ENCODE results near the gene SOCS2.

The SOCS2 gene

DNA sequence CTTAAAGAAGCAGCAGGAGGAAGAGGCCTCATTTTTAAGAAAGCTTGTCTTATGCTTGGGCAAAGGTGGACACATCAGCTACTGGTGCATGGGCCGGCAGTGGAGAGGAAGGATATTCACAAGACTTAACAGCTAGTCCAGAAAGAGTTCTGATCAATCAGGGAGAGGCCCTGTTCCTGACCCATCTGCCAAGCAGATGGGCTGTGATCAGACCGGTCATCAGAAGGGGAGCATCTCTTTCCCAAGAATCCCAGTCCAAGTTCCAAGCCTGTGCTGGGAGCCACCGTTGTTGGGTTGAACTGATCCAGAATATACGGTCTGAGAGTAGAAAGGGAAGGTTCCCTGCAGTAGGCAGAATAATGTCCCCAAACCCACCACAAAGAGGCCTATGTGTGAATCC, 32.7 kb upstream of the SOCS2 start:
- Histone ChIP-seq H3K23ac (ENCODE audit: low read length) (no peak overlapping the region), H3K4me2 (ENCODE audit: low read length) (no peak overlapping the region), H4K12ac (ENCODE audit: low read depth, low read length) (no peak overlapping the region), H2AK5ac (ENCODE audit: low read length) (no peak overlapping the region), H3K4ac (ENCODE audit: low read depth, low read length) (no peak overlapping the region), H3K4me3 (ENCODE audit: low read depth, low read length) (no peak overlapping the region), H3K27me3 (ENCODE audit: insufficient read depth, low read length) (no peaks in the 10 kb centered on the region), H3K36me3 (ENCODE audit: control insufficient read depth in 1 of 2, insufficient read depth in 2 of 2, low read length in 2 of 2) (no peaks in the 10 kb centered on the region), H2AFZ (ENCODE audit: insufficient read depth, low read length, poor library complexity) (no peak overlapping the region), H3K27ac (ENCODE audit: low read depth, low read length) (no peak overlapping the region), H3K14ac (ENCODE audit: low read length) (no peak overlapping the region), H2BK5ac (ENCODE audit: low read depth, low read length, poor library complexity) (no peak overlapping the region), H3K79me2 (ENCODE audit: control insufficient read depth, insufficient read depth, low read length, poor library complexity) (no peaks in the 10 kb centered on the region), H2BK120ac (ENCODE audit: insufficient read depth, low read length, poor library complexity) (no peak overlapping the region), H2BK12ac (ENCODE audit: low read length) (no peak overlapping the region), H3K4me1 (ENCODE audit: control insufficient read depth in 1 of 2, insufficient read depth in 2 of 2, low read length in 2 of 2) (no peaks in the 10 kb centered on the region), H4K8ac (ENCODE audit: low read depth, low read length) (no peak overlapping the region), H3K9me3 (ENCODE audit: insufficient read depth, low read depth, low read length) (no peaks in the 10 kb centered on the region), H3K79me1 (ENCODE audit: low read length) (no peaks in the 10 kb centered on the region), H3K9ac (ENCODE audit: low read length) (no peak overlapping the region), H3K18ac (ENCODE audit: low read length) (no peak overlapping the region), H4K91ac (ENCODE audit: low read depth, low read length) (no peak overlapping the region)
- no peak for DNase-seq
- whole genome bisulfite sequencing (ENCODE audit: extremely low coverage, insufficient coverage, insufficient read length) = no CpG with 5 or more reads among the region's 4 CpGs

DNA sequence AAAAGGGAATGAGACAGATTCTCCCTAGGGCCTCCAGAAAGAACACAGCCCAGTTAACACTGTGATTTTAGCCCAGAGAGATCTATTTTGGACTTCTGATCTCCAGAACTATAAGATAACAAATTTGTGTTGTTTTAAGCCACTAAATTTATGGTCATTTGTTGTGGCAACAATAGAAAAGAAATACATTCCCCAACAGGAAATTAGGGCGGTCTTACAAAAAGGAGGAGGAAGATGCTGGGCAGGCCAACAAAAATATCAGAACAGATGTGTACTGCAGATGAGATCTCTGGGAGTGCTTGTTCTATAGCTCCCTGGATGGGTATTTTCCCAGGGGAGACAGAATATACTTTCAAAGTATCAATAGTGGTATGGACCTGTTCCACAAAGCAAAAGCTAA, 32.0 kb upstream of the SOCS2 start:
- H3K18ac ChIP-seq (ENCODE audit: low read length) = no peak overlapping the region
- H3K27ac ChIP-seq (ENCODE audit: low read depth, low read length) = no peak overlapping the region
- H3K27me3 ChIP-seq (ENCODE audit: insufficient read depth, low read length) = no peaks in the 10 kb centered on the region
- H3K23ac ChIP-seq (ENCODE audit: low read length) = no peak overlapping the region
- no peak for DNase-seq
- no peak overlapping the region for H3K4me3 ChIP-seq (ENCODE audit: low read depth, low read length)
- no peak overlapping the region for H3K4ac ChIP-seq (ENCODE audit: low read depth, low read length)
- no peak overlapping the region for H4K91ac ChIP-seq (ENCODE audit: low read depth, low read length)
- no peaks in the 10 kb centered on the region for H3K79me1 ChIP-seq (ENCODE audit: low read length)
- H2BK12ac ChIP-seq (ENCODE audit: low read length) = no peak overlapping the region
- no peak overlapping the region for H2BK5ac ChIP-seq (ENCODE audit: low read depth, low read length, poor library complexity)
- no peaks in the 10 kb centered on the region for H3K36me3 ChIP-seq (ENCODE audit: control insufficient read depth in 1 of 2, insufficient read depth in 2 of 2, low read length in 2 of 2)
- no peaks in the 10 kb centered on the region for H3K9me3 ChIP-seq (ENCODE audit: insufficient read depth, low read depth, low read length)
- no peak overlapping the region for H3K14ac ChIP-seq (ENCODE audit: low read length)
- no peak overlapping the region for H4K12ac ChIP-seq (ENCODE audit: low read depth, low read length)
- no peak overlapping the region for H3K4me2 ChIP-seq (ENCODE audit: low read length)
- H3K79me2 ChIP-seq (ENCODE audit: control insufficient read depth, insufficient read depth, low read length, poor library complexity) = no peaks in the 10 kb centered on the region
- no peak overlapping the region for H2AK5ac ChIP-seq (ENCODE audit: low read length)
- H2AFZ ChIP-seq (ENCODE audit: insufficient read depth, low read length, poor library complexity) = no peak overlapping the region
- H4K8ac ChIP-seq (ENCODE audit: low read depth, low read length) = no peak overlapping the region
- H3K9ac ChIP-seq (ENCODE audit: low read length) = no peak overlapping the region
- H3K4me1 ChIP-seq (ENCODE audit: control insufficient read depth in 1 of 2, insufficient read depth in 2 of 2, low read length in 2 of 2) = no peaks in the 10 kb centered on the region
- H2BK120ac ChIP-seq (ENCODE audit: insufficient read depth, low read length, poor library complexity) = no peak overlapping the region
- WGBS (ENCODE audit: extremely low coverage, insufficient coverage, insufficient read length) = no CpG with 5 or more reads among the region's 1 CpG

DNA sequence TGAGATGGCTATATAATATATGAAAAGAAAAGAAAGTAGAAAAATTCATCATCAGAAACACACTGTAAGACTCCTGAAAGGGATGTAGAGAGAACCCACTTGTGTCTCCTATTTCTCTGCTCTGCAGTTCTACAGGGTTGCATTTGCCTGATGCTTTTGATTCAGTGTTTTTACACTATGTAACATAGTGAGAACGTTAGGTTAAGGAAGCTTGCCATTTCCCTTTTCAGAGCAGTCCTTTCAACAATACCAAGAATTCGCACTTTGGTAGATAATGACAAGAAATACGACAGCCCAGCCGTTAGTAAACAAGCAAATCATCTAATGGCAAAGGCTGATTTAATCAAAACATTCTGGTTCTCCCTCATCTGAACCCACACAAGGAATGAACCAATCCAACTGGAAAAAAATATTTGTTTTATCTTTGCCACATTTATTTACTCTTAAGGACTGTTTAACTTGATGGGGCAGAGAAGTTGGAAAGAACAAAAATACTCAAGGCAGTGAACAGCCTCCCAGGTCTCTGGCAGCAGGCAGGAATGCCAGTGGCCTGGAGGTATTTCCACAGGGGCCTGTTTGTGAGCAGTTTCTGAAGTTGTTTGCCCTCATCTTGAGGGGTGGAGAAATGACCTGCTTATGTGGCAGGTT, 30.8 kb upstream of the SOCS2 start:
- WGBS (ENCODE audit: extremely low coverage, insufficient coverage, insufficient read length) = no CpG with 5 or more reads among the region's 4 CpGs
- Histone ChIP-seq H4K12ac (ENCODE audit: low read depth, low read length) (no peak overlapping the region), H3K27me3 (ENCODE audit: insufficient read depth, low read length) (no peaks in the 10 kb centered on the region), H3K4me1 (ENCODE audit: control insufficient read depth in 1 of 2, insufficient read depth in 2 of 2, low read length in 2 of 2) (no peaks in the 10 kb centered on the region), H3K79me1 (ENCODE audit: low read length) (no peaks in the 10 kb centered on the region), H2AFZ (ENCODE audit: insufficient read depth, low read length, poor library complexity) (no peak overlapping the region), H3K14ac (ENCODE audit: low read length) (no peak overlapping the region), H3K23ac (ENCODE audit: low read length) (no peak overlapping the region), H3K36me3 (ENCODE audit: control insufficient read depth in 1 of 2, insufficient read depth in 2 of 2, low read length in 2 of 2) (no peaks in the 10 kb centered on the region), H2BK12ac (ENCODE audit: low read length) (no peak overlapping the region), H3K4me2 (ENCODE audit: low read length) (no peak overlapping the region), H2BK120ac (ENCODE audit: insufficient read depth, low read length, poor library complexity) (no peak overlapping the region), H2BK5ac (ENCODE audit: low read depth, low read length, poor library complexity) (no peak overlapping the region), H3K4ac (ENCODE audit: low read depth, low read length) (no peak overlapping the region), H3K9me3 (ENCODE audit: insufficient read depth, low read depth, low read length) (no peaks in the 10 kb centered on the region), H2AK5ac (ENCODE audit: low read length) (no peak overlapping the region), H3K9ac (ENCODE audit: low read length) (no peak overlapping the region), H3K4me3 (ENCODE audit: low read depth, low read length) (no peak overlapping the region), H3K18ac (ENCODE audit: low read length) (no peak overlapping the region), H4K8ac (ENCODE audit: low read depth, low read length) (no peak overlapping the region), H3K27ac (ENCODE audit: low read depth, low read length) (no peak overlapping the region), H4K91ac (ENCODE audit: low read depth, low read length) (no peak overlapping the region), H3K79me2 (ENCODE audit: control insufficient read depth, insufficient read depth, low read length, poor library complexity) (no peaks in the 10 kb centered on the region)
- DNase-seq = no peak

DNA sequence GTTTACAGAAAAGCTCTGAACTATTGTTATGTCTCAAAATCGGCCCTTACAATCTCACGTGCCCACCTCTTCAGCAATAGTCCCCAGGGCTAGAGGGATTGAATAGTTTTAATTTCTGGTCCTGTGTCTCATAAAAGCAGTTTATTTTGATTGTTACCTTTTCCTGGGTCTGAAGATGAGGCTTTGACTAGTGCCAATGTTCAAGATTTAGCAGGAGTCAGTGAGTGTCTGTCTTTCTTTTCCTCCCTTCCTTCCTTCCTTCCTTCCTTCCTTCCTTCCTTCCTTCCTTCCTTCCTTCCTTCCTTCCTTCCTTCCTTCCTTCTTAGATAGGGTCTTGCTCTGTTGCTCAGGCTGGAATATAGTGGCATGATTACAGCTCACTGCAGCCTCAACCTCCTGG, 24.7 kb upstream of the SOCS2 start:
- no peak for DNase-seq
- no CpG with 5 or more reads among the region's 2 CpGs for WGBS (ENCODE audit: extremely low coverage, insufficient coverage, insufficient read length)
- Histone ChIP-seq H4K8ac (ENCODE audit: low read depth, low read length) (no peak overlapping the region), H3K9me3 (ENCODE audit: insufficient read depth, low read depth, low read length) (no peaks in the 10 kb centered on the region), H2AFZ (ENCODE audit: insufficient read depth, low read length, poor library complexity) (no peak overlapping the region), H3K4me1 (ENCODE audit: control insufficient read depth in 1 of 2, insufficient read depth in 2 of 2, low read length in 2 of 2) (no peaks in the 10 kb centered on the region), H3K4me3 (ENCODE audit: low read depth, low read length) (no peak overlapping the region), H3K79me1 (ENCODE audit: low read length) (no peaks in the 10 kb centered on the region), H4K12ac (ENCODE audit: low read depth, low read length) (no peak overlapping the region), H3K18ac (ENCODE audit: low read length) (no peak overlapping the region), H3K14ac (ENCODE audit: low read length) (no peak overlapping the region), H2AK5ac (ENCODE audit: low read length) (no peak overlapping the region), H3K27ac (ENCODE audit: low read depth, low read length) (no peak overlapping the region), H3K27me3 (ENCODE audit: insufficient read depth, low read length) (no peaks in the 10 kb centered on the region), H3K36me3 (ENCODE audit: control insufficient read depth in 1 of 2, insufficient read depth in 2 of 2, low read length in 2 of 2) (no peaks in the 10 kb centered on the region), H3K9ac (ENCODE audit: low read length) (no peak overlapping the region), H3K79me2 (ENCODE audit: control insufficient read depth, insufficient read depth, low read length, poor library complexity) (no peaks in the 10 kb centered on the region), H2BK120ac (ENCODE audit: insufficient read depth, low read length, poor library complexity) (no peak overlapping the region), H4K91ac (ENCODE audit: low read depth, low read length) (no peak overlapping the region), H3K4me2 (ENCODE audit: low read length) (no peak overlapping the region), H2BK12ac (ENCODE audit: low read length) (no peak overlapping the region), H3K4ac (ENCODE audit: low read depth, low read length) (no peak overlapping the region), H2BK5ac (ENCODE audit: low read depth, low read length, poor library complexity) (no peak overlapping the region), H3K23ac (ENCODE audit: low read length) (no peak overlapping the region)

Data from trophoblast cell (in vitro differentiated cells and primary cell).